Esophagus muscularis mucosa (tissue), 3 donors: ENCODE measurements around the gene SHC2.

ENCODE experiments used
- CTCF ChIP-seq, 3 experiments: fragments of 200-600 bp in 2 of 3; fragments of 450-650 bp in 1 of 3; sonication (generic) in 2 of 3; IDR thresholded peaks; one replicate each; pipeline ENCODE4 v1.5.1; 2017 to 2019; ENCODE audit warnings: antibody characterized with exemption in 3 of 3, mild to moderate bottlenecking in 2 of 3, moderate library complexity in 1 of 3
- POLR2A ChIP-seq: fragments of 450-650 bp; IDR thresholded peaks from one replicate; pipeline ENCODE4 v1.6.1; 2017; ENCODE audit warnings: antibody characterized with exemption, moderate library complexity, mild to moderate bottlenecking, low read depth
- POLR2AphosphoS5 ChIP-seq, 2 donors: sonication (generic); formaldehyde crosslinking; IDR thresholded peaks; one replicate each; pipeline ENCODE4 v1.6.1; 2017; ENCODE audit warnings: antibody characterized with exemption in 2 of 2

- no peak for TF ChIP-seq CTCF (IDR thresholded peaks at IDR 0.05)
- no peak for TF ChIP-seq POLR2AphosphoS5 (IDR thresholded peaks at IDR 0.05)
- no peak for TF ChIP-seq POLR2A
Measured at GRCh38 chr19:469833-470232, 9.0 kb upstream of the SHC2 start.
